ENCODE measurements around the gene LRPAP1. TPM values are rescaled to one million over a fixed set of nuclear protein-coding genes. Genes with fewer than 3 reads are reported as not detected.

The LRPAP1 gene
- polyA plus RNA-seq, 2 of the 4 experiments (the other 2 are of a cell fraction) = 64.3 to 81.1 TPM

DNA sequence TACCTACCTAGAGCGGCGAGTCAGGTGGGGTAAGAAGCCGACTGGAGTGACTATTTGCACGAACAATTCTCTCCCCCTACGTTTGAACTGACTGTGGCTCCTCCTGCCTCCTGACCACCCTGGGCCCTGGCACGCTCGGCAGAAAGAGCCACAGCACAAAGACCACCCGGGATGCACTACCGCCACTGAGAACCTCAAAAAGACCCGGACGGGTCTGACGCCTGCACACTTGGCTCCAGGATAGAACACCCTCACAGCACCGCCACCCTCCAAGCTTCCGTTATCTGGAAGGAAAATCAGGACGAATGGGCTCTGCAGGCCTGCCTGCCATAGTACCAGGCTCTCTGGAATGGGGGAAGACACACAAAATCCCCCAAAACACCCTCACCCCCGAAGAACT lies 2.2 kb downstream of the LRPAP1 start:
- H3K4me1 ChIP-seq = peaks cover 8% of the 10 kb centered on the region; the same call in 2 of the 3 replicates
- WGBS (ENCODE audit: missing lambda C conversion rate) = 92% methylated on average over 16 of the region's 16 CpGs
- no peak overlapping the region for H3K4me3 ChIP-seq
- no peak overlapping the region for H3K27ac ChIP-seq
- no peak overlapping the region for H3K4me2 ChIP-seq
- no peaks in the 10 kb centered on the region for H3K9me3 ChIP-seq
- POLR2A ChIA-PET = no interaction called here
- ATAC-seq (no peak), DNase-seq (ENCODE audit: low read depth in 1 of 2, low spot score in 1 of 2) (no peak), FAIRE-seq (no peak)
- TF ChIP-seq EHMT2 (IDR thresholded peaks at IDR 0.05; ENCODE audit: low read depth) (no peak), SREBF2 (IDR thresholded peaks at IDR 0.05) (no peak), HOXB5 (CRISPR knock-in tag; IDR thresholded peaks at IDR 0.05) (no peak), FOSL2 (IDR thresholded peaks at IDR 0.05) (no peak), FOSL2 (CRISPR knock-in tag; IDR thresholded peaks at IDR 0.05) (no peak), MAZ (IDR thresholded peaks at IDR 0.05; ENCODE audit: borderline replicate concordance, low read depth, low read length) (no peak), MYC (IDR thresholded peaks at IDR 0.05; ENCODE audit: borderline replicate concordance, low read length) (no peak), TP53 (CRISPR knock-in tag; IDR thresholded peaks at IDR 0.05) (no peak), CHD4 (IDR thresholded peaks at IDR 0.05; ENCODE audit: borderline replicate concordance) (no peak), CHD2 (IDR thresholded peaks at IDR 0.05; ENCODE audit: low read length, partially characterized antibody) (no peak), RARB (CRISPR knock-in tag; IDR thresholded peaks at IDR 0.05) (no peak)
- TF ChIP-seq, protein P1, sequence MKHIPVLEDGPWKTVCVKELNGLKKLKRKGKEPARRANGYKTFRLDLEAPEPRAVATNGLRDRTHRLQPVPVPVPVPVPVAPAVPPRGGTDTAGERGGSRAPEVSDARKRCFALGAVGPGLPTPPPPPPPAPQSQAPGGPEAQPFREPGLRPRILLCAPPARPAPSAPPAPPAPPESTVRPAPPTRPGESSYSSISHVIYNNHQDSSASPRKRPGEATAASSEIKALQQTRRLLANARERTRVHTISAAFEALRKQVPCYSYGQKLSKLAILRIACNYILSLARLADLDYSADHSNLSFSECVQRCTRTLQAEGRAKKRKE (CRISPR knock-in tag; IDR thresholded peaks at IDR 0.05; ENCODE audit: low read depth) = no peak
- TF ChIP-seq, protein P2, sequence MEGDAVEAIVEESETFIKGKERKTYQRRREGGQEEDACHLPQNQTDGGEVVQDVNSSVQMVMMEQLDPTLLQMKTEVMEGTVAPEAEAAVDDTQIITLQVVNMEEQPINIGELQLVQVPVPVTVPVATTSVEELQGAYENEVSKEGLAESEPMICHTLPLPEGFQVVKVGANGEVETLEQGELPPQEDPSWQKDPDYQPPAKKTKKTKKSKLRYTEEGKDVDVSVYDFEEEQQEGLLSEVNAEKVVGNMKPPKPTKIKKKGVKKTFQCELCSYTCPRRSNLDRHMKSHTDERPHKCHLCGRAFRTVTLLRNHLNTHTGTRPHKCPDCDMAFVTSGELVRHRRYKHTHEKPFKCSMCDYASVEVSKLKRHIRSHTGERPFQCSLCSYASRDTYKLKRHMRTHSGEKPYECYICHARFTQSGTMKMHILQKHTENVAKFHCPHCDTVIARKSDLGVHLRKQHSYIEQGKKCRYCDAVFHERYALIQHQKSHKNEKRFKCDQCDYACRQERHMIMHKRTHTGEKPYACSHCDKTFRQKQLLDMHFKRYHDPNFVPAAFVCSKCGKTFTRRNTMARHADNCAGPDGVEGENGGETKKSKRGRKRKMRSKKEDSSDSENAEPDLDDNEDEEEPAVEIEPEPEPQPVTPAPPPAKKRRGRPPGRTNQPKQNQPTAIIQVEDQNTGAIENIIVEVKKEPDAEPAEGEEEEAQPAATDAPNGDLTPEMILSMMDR (IDR thresholded peaks at IDR 0.05) = no peak
- CTCF ChIA-PET = no interaction called here

GRCh38 chr4:3529363-3529762 lies 2.9 kb downstream of the LRPAP1 start:
- FAIRE-seq = no peak
- POLR2A ChIA-PET = no interaction called here
- Histone ChIP-seq H3K4me2 (no peak overlapping the region), H3K27ac (no peak overlapping the region), H3K9me3 (no peaks in the 10 kb centered on the region), H3K4me1 (peaks cover 8% of the 10 kb centered on the region; the same call in 2 of the 3 replicates), H3K4me3 (no peak overlapping the region)
- no peak for TF ChIP-seq USF2 (IDR thresholded peaks at IDR 0.05)
- no peak for TF ChIP-seq KDM5A (IDR thresholded peaks at IDR 0.05)
- no peak for TF ChIP-seq BHLHE40 (IDR thresholded peaks at IDR 0.05; ENCODE audit: low read depth, low read length)
- TF ChIP-seq ZNF302 (CRISPR knock-in tag; IDR thresholded peaks at IDR 0.05) = no peak
- no peak for TF ChIP-seq HOXB5 (CRISPR knock-in tag; IDR thresholded peaks at IDR 0.05)
- TF ChIP-seq, protein P3, sequence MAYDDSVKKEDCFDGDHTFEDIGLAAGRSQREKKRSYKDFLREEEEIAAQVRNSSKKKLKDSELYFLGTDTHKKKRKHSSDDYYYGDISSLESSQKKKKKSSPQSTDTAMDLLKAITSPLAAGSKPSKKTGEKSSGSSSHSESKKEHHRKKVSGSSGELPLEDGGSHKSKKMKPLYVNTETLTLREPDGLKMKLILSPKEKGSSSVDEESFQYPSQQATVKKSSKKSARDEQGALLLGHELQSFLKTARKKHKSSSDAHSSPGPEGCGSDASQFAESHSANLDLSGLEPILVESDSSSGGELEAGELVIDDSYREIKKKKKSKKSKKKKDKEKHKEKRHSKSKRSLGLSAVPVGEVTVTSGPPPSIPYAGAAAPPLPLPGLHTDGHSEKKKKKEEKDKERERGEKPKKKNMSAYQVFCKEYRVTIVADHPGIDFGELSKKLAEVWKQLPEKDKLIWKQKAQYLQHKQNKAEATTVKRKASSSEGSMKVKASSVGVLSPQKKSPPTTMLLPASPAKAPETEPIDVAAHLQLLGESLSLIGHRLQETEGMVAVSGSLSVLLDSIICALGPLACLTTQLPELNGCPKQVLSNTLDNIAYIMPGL (CRISPR knock-in tag; IDR thresholded peaks at IDR 0.05; ENCODE audit: borderline replicate concordance) = no peak
- no peak for TF ChIP-seq RNF2 (IDR thresholded peaks at IDR 0.05; ENCODE audit: borderline replicate concordance, low read depth)
- no peak for TF ChIP-seq RARB (CRISPR knock-in tag; IDR thresholded peaks at IDR 0.05)
- TF ChIP-seq HDAC2 (IDR thresholded peaks at IDR 0.05) = no peak
- CTCF ChIA-PET = interaction anchor here (1.9 kb wide), 1 partner anchor 49 kb away, joined by 8 read pairs; no protein-coding TSS in a partner anchor
- 97% methylated on average over 11 of the region's 12 CpGs for WGBS (ENCODE audit: missing lambda C conversion rate)
- DNase-seq (ENCODE audit: low read depth in 1 of 2, low spot score in 1 of 2) = no peak
- ATAC-seq = no peak
